Suppressor macrophage treated with lipopolysaccharide for 4 hours (primary cell): ENCODE measurements around the gene BCL2L15.

Experiments
- DNase-seq: peaks from one replicate; pipeline ENCODE4 v3.0.0-alpha.2; 2020

The BCL2L15 gene

GRCh38 chr1:113904674-113905434 lies 17.5 kb upstream of the BCL2L15 start, which contains the start of the genes AP4B1 and DCLRE1B:
Gene AP4B1 (minus strand): TSS chr1:113904799. CDS start chr1:113904717, 82 bp downstream.
Gene DCLRE1B (plus strand): TSS chr1:113905326. CDS start chr1:113905587, 261 bp downstream.
- DNase-seq, result peak; percentile 100

GRCh38 chr1:113904293-113904673 lies 16.9 kb upstream of the BCL2L15 start:
- peak; percentile 73 for DNase-seq

GRCh38 chr1:113903501-113904292 lies 16.3 kb upstream of the BCL2L15 start:
- no peak for DNase-seq

- DNase-seq, result no peak
Measured at GRCh38 chr1:113901191-113901590, 13.8 kb upstream of the BCL2L15 start.

- DNase-seq, result no peak
Measured at GRCh38 chr1:113899111-113899510, 11.7 kb upstream of the BCL2L15 start.

GRCh38 chr1:113898241-113898814 lies 10.9 kb upstream of the BCL2L15 start:
- peak; percentile 20 for DNase-seq

- no peak for DNase-seq
Measured at GRCh38 chr1:113895961-113896360, 8.6 kb upstream of the BCL2L15 start.

GRCh38 chr1:113895098-113895497 lies 7.7 kb upstream of the BCL2L15 start:
- no peak for DNase-seq

- DNase-seq, result no peak
Measured at GRCh38 chr1:113893267-113893666, 5.9 kb upstream of the BCL2L15 start.

- DNase-seq, result no peak
Measured at GRCh38 chr1:113891631-113892220, 4.3 kb upstream of the BCL2L15 start.

- DNase-seq, result no peak
Measured at GRCh38 chr1:113890816-113891215, 3.4 kb upstream of the BCL2L15 start.

- DNase-seq, result no peak
Measured at GRCh38 chr1:113886417-113887401, 672 bp downstream of the BCL2L15 start.

GRCh38 chr1:113881661-113882060 lies 5.7 kb downstream of the BCL2L15 start:
- DNase-seq, result no peak

- no peak for DNase-seq
Measured at GRCh38 chr1:113879739-113880038, 7.7 kb downstream of the BCL2L15 start.

GRCh38 chr1:113876176-113876575 lies 11.2 kb downstream of the BCL2L15 start:
- DNase-seq, result no peak

GRCh38 chr1:113875714-113876113 lies 11.7 kb downstream of the BCL2L15 start:
- DNase-seq, result no peak

GRCh38 chr1:113874012-113874879 lies 13.1 kb downstream of the BCL2L15 start:
- peak; percentile 43 for DNase-seq

GRCh38 chr1:113872219-113872935 lies 15.0 kb downstream of the BCL2L15 start:
- peak; percentile 76 for DNase-seq

- DNase-seq, result peak; percentile 83
Measured at GRCh38 chr1:113871597-113872113, 15.7 kb downstream of the BCL2L15 start, which contains the start of gene PTPN22. Gene PTPN22 (minus strand): TSS chr1:113871712.

GRCh38 chr1:113870778-113871177 lies 16.6 kb downstream of the BCL2L15 start:
- DNase-seq, result no peak
